HCT116 (cell line): Measurements from ENCODE around the gene ZDHHC14. TPM values are rescaled to one million over a fixed set of nuclear protein-coding genes. Genes with fewer than 3 reads are reported as not detected.

Experiments
- ATAC-seq: fragments of 200-7000 bp; cut with Tn5 transposase; 2 replicates; pipeline ENCODE4 v1.9.1; 2020; ENCODE audit warnings: mild to moderate bottlenecking, moderate library complexity
- BruUV-seq: library from RNA; stranded (reverse); fragments of 400-500 nt; replicated peaks from 2 replicates; lab custom pipeline; 2021; lab: Mats Ljungman, UMichigan
- CTCF ChIA-PET: fragments of 300-600 bp; sonication (Branson Sonifier 250); formaldehyde crosslinking; loops from one replicate; lab custom pipeline; 2021; ENCODE audit warnings: antibody characterized with exemption; lab: Charles Lee
- POLR2A ChIA-PET: fragments of 300-600, 350-600 bp; sonication (Branson Sonifier 250); formaldehyde crosslinking; loops from one replicate; lab custom pipeline; 2021; ENCODE audit warnings: antibody characterized with exemption; lab: Charles Lee
- RAD21 ChIA-PET, 2 experiments: fragments of 300-600 bp; sonication (Branson Sonifier 250); formaldehyde crosslinking; loops; one replicate each; lab custom pipeline; 2023; ENCODE audit warnings: low total read pairs in 2 of 2; ENCODE audit not compliant: uncharacterized antibody in 2 of 2, unreplicated experiment in 2 of 2, low non-redundant PET in 1 of 2; lab: Charles Lee
- DNase-seq: peaks from one replicate; pipeline ENCODE4 v3.0.0-alpha.2; 2010; ENCODE audit warnings: low read depth, low spot score
- H2AFZ ChIP-seq: fragments of 200-600 bp; shearing (Covaris generic), sonication (generic); 2 replicates; pipeline ENCODE4 v1.6.1; 2017; ENCODE audit warnings: low read depth, mixed run types, mixed read lengths, antibody characterized with exemption, low read length; ENCODE audit not compliant: poor library complexity, severe bottlenecking
- H3K27ac ChIP-seq: 2 replicates; pipeline ENCODE4 v1.5.1; 2012; ENCODE audit warnings: low read depth, low read length
- H3K27me3 ChIP-seq: fragments of 200-600 bp; sonication (generic); 2 replicates; pipeline ENCODE4 v1.6.1; 2016; ENCODE audit warnings: mixed run types, low read length, mixed read lengths; ENCODE audit not compliant: insufficient read depth
- H3K36me3 ChIP-seq, 2 experiments: fragments of 200-500 bp in 1 of 2; fragments of 200-600 bp in 1 of 2; sonication (Bioruptor generic) in 1 of 2; sonication (generic) in 1 of 2; 2 replicates each; pipeline versions ENCODE4 v1.5.1 to v1.6.1; 2014 to 2016; ENCODE audit warnings: low read length in 2 of 2, inconsistent platforms in 1 of 2, mixed read lengths in 1 of 2, mixed run types in 1 of 2; ENCODE audit not compliant: insufficient read depth in 2 of 2, control insufficient read depth in 1 of 2
- H3K4me1 ChIP-seq, 2 experiments: fragments of 200-600 bp in 1 of 2; sonication (generic) in 1 of 2; 2 replicates each; pipeline versions ENCODE4 v1.5.1 to v1.6.1; 2012 to 2017; ENCODE audit warnings: low read length in 2 of 2, inconsistent platforms in 1 of 2, mild to moderate bottlenecking in 1 of 2, mixed read lengths in 1 of 2, mixed run types in 1 of 2, moderate library complexity in 1 of 2; ENCODE audit not compliant: insufficient read depth in 2 of 2, control insufficient read depth in 1 of 2
- H3K4me2 ChIP-seq: fragments of 200-600 bp; sonication (generic); 2 replicates; pipeline ENCODE4 v1.6.1; 2017; ENCODE audit warnings: mixed run types, low read length, mixed read lengths
- H3K4me3 ChIP-seq, 2 experiments: fragments of 200-600 bp in 1 of 2; sonication (generic) in 1 of 2; replicated peaks in 1 of 2; 2 replicates each; pipeline ENCODE4 v1.5.1; 2011 to 2016; ENCODE audit warnings: low read length in 2 of 2, control low read depth in 1 of 2, low read depth in 1 of 2, mild to moderate bottlenecking in 1 of 2, mixed read lengths in 1 of 2, mixed run types in 1 of 2
- H3K79me2 ChIP-seq: fragments of 200-600 bp; sonication (generic); 2 replicates; pipeline ENCODE4 v1.6.1; 2017; ENCODE audit warnings: mild to moderate bottlenecking, mixed run types, low read length, moderate library complexity, mixed read lengths; ENCODE audit not compliant: insufficient read depth
- H3K9ac ChIP-seq: fragments of 200-600 bp; sonication (generic); 2 replicates; pipeline ENCODE4 v1.6.1; 2016; ENCODE audit warnings: low read length, mixed read lengths
- H3K9me2 ChIP-seq: fragments of 200-600 bp; sonication (generic), shearing (Covaris generic); 2 replicates; pipeline ENCODE4 v1.6.1; 2017; ENCODE audit warnings: mixed run types, mild to moderate bottlenecking, moderate library complexity; ENCODE audit not compliant: insufficient read depth
- H3K9me3 ChIP-seq, 2 experiments: fragments of 200-500 bp in 1 of 2; fragments of 200-600 bp in 1 of 2; sonication (Bioruptor generic) in 1 of 2; sonication (generic) in 1 of 2; 2 replicates each; pipeline ENCODE4 v1.6.1; 2014 to 2017; ENCODE audit warnings: low read length in 2 of 2, mixed read lengths in 2 of 2, inconsistent platforms in 1 of 2, low read depth in 1 of 2, mild to moderate bottlenecking in 1 of 2, mixed run types in 1 of 2, moderate library complexity in 1 of 2; ENCODE audit not compliant: control insufficient read depth in 1 of 2, insufficient read depth in 1 of 2
- H4K20me1 ChIP-seq: fragments of 200-600 bp; sonication (generic), shearing (Covaris generic); 2 replicates; pipeline ENCODE4 v1.6.1; 2017; ENCODE audit warnings: mixed run types, mild to moderate bottlenecking, moderate library complexity; ENCODE audit not compliant: insufficient read depth
- CEBPB ChIP-seq: IDR thresholded peaks from 2 replicates; pipeline ENCODE4 v1.6.1; 2012; ENCODE audit warnings: low read depth
- EGR1 ChIP-seq: IDR thresholded peaks from 2 replicates; pipeline ENCODE4 v1.6.1; 2012; ENCODE audit warnings: low read depth
- EZH2phosphoT487 ChIP-seq: fragments of 200-600 bp; IDR thresholded peaks from 2 replicates; pipeline ENCODE4 v1.6.1; 2018; ENCODE audit warnings: antibody characterized with exemption, borderline replicate concordance
- FOSL1 ChIP-seq: IDR thresholded peaks from 2 replicates; pipeline ENCODE4 v1.6.1; 2012; ENCODE audit warnings: low read depth
- JUND ChIP-seq: IDR thresholded peaks from 2 replicates; pipeline ENCODE4 v1.6.1; 2012
- POLR2A ChIP-seq: IDR thresholded peaks from 2 replicates; pipeline ENCODE4 v1.7.0; 2011; ENCODE audit warnings: borderline replicate concordance; ENCODE audit not compliant: insufficient read depth, insufficient read length; ENCODE audit errors: extremely low read depth
- SP1 ChIP-seq: IDR thresholded peaks from 2 replicates; pipeline ENCODE4 v1.6.1; 2012; ENCODE audit warnings: low read depth
- SRF ChIP-seq: IDR thresholded peaks from 2 replicates; pipeline ENCODE4 v1.6.1; 2012; ENCODE audit warnings: low read depth
- TCF7L2 ChIP-seq: IDR thresholded peaks from 2 replicates; pipeline ENCODE4 v1.7.0; 2011; ENCODE audit warnings: borderline replicate concordance, inconsistent platforms; ENCODE audit not compliant: insufficient read depth, insufficient read length; ENCODE audit errors: extremely low read depth
- intact Hi-C: fragments of 100-400 bp; cut with micrococcal nuclease; formaldehyde crosslinking; loops from 2 replicates; pipeline ENCODE4 v1.10.0; 2022
- total RNA-seq: library from RNA; stranded (reverse); gene quantifications from one replicate; pipeline ENCODE4 v1.2.1, GENCODE V29; 2021; ENCODE audit not compliant: unreplicated experiment

ZDHHC14 gene
- total RNA-seq, 1 experiment from 2014 or later = 5.3 TPM

DNA sequence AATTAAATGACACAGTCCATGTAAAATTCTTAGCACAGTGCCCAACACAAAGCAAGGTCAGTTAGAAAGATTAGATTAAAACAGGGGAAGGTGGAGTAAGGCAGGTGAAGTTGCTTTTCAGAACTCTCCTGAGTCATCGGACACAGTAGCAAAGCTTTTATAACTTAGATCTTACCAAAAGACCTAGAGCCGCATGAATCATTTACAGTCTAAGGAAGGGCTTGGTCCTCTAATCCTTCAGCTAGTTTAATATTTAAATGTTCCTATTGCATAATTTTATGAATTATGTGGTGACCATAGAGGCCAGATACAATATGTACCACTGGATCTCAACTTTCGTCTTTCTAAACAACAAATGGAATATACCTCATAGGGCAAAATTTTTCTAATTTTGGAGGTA is 240.0 kb downstream of the ZDHHC14 start:
- no TSS peak for BruUV-seq
- no peak for DNase-seq
- Histone ChIP-seq H3K9me3 (no peaks in the 10 kb centered on the region), H2AFZ (no peak overlapping the region), H3K79me2 (no peaks in the 10 kb centered on the region), H3K27ac (no peak overlapping the region), H3K27me3 (no peaks in the 10 kb centered on the region), H3K9me2 (no peaks in the 10 kb centered on the region), H3K4me3 (no peak overlapping the region), H3K4me1 (no peaks in the 10 kb centered on the region), H4K20me1 (no peaks in the 10 kb centered on the region), H3K4me2 (no peak overlapping the region), H3K36me3 (no peaks in the 10 kb centered on the region), H3K9ac (no peak overlapping the region)
- ChIA-PET POLR2A (no interaction called here), CTCF (no interaction called here), RAD21 (no interaction called here)
- TF ChIP-seq SP1 (no peak), EGR1 (no peak), CEBPB (no peak), EZH2phosphoT487 (no peak), JUND (no peak), FOSL1 (no peak), POLR2A (no peak)
- ATAC-seq = no peak
- intact Hi-C loops = no loop called here

- no peaks in the 10 kb centered on the region for H3K27me3 ChIP-seq
- no peaks in the 10 kb centered on the region for H3K9me3 ChIP-seq
- no peaks in the 10 kb centered on the region for H3K36me3 ChIP-seq
- ChIA-PET CTCF (no interaction called here), POLR2A (no interaction called here), RAD21 (no interaction called here)
- H3K9me2 ChIP-seq = no peaks in the 10 kb centered on the region
- no peak overlapping the region for H3K4me2 ChIP-seq
- no peak for TF ChIP-seq TCF7L2
- no peak for TF ChIP-seq SRF
- DNase-seq (no peak), ATAC-seq (no peak)
- H3K79me2 ChIP-seq = no peaks in the 10 kb centered on the region
- H3K9ac ChIP-seq = no peak overlapping the region
- no peak overlapping the region for H3K4me3 ChIP-seq
- intact Hi-C loops = no loop called here
- no peaks in the 10 kb centered on the region for H3K4me1 ChIP-seq
- BruUV-seq = no TSS peak
- no peaks in the 10 kb centered on the region for H4K20me1 ChIP-seq
- no peak overlapping the region for H3K27ac ChIP-seq
- no peak overlapping the region for H2AFZ ChIP-seq
Observed at GRCh38 chr6:157621406-157621805, 240.4 kb downstream of the ZDHHC14 start.
